GM21526 (cell line): ENCODE results near the gene PDE6A.
"Not testable (repeated sequence)": the region's sequence is repeated elsewhere in the genome, so short reads cannot be mapped to it uniquely, and the experiment has no call there.

Experiments
- ATAC-seq: cut with Tn5 transposase; IDR thresholded peaks from one replicate; pipeline ENCODE4 v1.9.1; 2021; ENCODE audit warnings: moderate library complexity; ENCODE audit not compliant: unreplicated experiment, low FRiP score

The PDE6A gene

GRCh38 chr5:149870232-149870631, 74.4 kb downstream of the PDE6A start:
- no peak for ATAC-seq

GRCh38 chr5:149869411-149869821, 75.2 kb downstream of the PDE6A start:
- ATAC-seq: no peak

DNA sequence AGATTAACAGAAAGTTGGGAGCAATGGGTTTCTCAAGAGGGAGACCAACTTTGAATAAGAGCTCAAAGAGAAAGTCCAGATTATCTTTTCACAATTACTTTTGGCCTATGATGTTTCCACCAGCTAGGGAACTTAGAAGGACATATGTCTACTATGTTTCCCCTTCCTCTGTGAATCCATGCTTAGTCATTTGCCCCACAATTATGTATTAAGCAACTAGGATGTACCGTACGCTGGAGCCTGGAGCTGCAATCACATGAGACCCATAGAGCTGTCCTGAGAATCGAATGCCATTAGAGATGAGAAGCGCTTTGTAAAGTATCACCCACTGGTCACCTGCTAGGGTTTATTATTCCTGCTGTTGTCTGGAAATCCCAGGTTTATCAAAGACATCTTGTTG, 78.8 kb downstream of the PDE6A start:
- ATAC-seq: no peak

- ATAC-seq: no peak
Measured at GRCh38 chr5:149863830-149864229, 80.8 kb downstream of the PDE6A start.

- no peak for ATAC-seq
Measured at GRCh38 chr5:149863176-149863575, 81.4 kb downstream of the PDE6A start.

DNA sequence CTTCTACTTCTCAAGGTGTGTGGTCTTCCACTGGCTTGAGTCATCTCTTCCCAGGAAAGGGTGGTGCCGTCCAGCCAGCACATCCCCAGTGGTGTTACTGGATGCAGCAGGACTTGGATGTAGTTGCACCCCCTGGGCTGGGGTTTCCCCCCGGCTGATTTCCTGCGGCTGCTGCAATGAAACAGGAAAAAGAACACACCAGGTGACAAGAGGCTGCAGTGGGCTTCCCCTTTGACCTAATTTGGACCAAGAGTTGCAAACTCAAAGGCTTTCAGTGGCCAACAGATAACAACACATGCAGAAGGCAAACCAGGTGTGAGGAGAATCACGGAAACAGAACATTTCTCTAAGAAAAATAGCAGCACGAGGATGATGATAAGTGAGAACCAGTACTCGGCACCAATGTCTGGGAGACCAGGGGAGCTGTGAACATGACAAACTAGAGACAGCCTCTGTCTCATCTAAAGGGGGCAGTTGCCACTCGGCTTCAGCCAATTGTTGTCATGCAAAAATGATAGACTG, 83.7 kb downstream of the PDE6A start:
- ATAC-seq: peak; percentile 67

GRCh38 chr5:149859746-149860145, 84.8 kb downstream of the PDE6A start:
- no peak for ATAC-seq

GRCh38 chr5:149858481-149858880, 86.1 kb downstream of the PDE6A start:
- not testable (repeated sequence) for ATAC-seq

DNA sequence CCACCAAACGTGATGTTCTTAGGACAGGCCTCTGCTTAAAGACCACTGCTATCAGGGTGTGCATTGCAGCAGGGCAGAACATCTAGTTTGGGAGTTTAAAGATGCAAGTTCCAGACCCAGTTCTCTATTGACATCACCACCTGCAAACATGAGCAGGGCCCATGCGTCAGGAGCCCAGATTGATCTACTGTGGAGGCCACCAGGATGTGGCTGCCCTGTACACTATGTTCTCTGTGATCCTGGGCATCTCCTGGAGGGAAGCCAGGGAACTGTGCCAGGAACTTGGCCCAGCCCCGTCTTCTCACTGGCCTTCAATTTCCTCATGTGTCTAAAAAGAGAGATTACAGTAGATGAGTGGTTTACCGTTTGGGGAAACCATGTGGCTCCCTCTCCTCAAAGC, 87.1 kb downstream of the PDE6A start:
- no peak for ATAC-seq

DNA sequence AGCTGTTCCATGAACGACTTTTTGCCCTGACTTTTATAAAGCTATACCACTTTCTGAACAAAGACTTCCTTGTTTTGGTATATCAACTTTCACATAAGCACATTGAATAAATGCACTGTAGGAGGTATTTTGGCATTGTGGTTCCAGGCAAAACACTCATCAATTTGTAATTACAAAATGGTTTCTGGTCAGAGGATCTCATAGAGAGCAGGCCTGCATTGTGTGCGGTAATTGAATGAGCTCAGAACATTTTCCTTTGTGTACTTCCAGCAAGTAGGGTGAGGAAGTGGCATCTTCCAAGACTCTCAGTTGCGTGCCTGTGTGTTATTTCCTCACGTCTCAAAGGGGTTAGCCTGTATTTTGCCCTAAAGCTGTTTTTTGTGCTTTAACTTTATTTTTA, 89.2 kb downstream of the PDE6A start:
- no peak for ATAC-seq

DNA sequence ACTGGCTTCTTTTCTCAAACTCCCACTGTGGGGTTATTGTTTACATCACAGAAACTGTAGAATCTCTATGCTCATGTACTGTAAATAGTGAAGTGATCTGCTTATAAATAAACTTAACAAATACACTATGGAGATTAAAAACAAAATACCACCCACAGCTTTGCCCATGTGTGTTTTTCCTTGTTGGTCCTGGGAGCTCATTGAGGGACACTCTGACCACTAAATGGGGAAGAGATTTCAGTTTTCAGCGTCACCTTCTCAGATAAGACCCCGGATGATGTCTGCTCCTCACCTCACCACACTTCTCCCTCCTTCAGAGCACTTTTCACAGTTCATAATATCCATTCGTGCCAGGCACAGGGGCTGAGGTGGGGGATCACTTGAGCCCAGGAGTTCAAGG, 89.7 kb downstream of the PDE6A start:
- no peak for ATAC-seq

DNA sequence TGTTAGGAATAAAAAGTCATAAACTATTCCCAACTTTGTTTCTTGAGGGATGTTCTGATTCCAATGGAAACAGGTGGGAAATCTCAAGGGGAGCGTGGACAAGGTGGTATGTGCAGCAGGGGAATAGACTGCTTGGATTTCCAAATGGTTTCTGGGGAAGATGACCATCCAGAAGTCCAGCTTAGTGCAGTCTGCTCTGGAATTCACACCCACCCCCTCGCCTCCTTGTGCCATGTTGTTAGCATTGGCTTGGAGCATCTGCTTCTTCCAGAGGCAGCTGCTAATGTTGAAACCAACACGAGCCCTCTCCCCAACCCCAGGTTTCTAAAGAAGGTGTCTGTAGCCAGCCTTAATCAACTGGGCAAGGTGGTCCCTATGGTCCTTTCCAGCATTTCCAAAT, 90.9 kb downstream of the PDE6A start:
- ATAC-seq: no peak

GRCh38 chr5:149853331-149853648, 91.3 kb downstream of the PDE6A start:
- no peak for ATAC-seq

- no peak for ATAC-seq
Measured at GRCh38 chr5:149852641-149853330, 91.8 kb downstream of the PDE6A start.

DNA sequence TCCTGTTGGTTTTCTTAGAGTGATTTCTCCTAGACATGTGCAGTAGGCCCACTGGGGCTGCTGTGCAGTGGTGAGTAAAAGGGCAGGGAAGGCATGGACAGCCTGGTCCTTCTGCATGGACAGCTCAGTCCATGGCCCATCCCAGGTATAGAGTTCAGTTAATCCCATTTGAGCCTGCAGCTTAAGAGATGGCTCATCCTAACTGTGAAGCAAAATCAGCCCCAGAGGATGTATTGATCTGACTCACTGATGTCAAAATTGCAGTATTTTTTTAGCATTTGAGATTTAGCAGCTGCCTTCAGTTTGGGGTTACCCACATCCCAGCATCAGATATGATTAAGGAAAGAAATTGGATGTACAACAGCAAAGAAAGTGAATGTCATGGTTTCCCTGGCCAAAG, 93.4 kb downstream of the PDE6A start:
- no peak for ATAC-seq

DNA sequence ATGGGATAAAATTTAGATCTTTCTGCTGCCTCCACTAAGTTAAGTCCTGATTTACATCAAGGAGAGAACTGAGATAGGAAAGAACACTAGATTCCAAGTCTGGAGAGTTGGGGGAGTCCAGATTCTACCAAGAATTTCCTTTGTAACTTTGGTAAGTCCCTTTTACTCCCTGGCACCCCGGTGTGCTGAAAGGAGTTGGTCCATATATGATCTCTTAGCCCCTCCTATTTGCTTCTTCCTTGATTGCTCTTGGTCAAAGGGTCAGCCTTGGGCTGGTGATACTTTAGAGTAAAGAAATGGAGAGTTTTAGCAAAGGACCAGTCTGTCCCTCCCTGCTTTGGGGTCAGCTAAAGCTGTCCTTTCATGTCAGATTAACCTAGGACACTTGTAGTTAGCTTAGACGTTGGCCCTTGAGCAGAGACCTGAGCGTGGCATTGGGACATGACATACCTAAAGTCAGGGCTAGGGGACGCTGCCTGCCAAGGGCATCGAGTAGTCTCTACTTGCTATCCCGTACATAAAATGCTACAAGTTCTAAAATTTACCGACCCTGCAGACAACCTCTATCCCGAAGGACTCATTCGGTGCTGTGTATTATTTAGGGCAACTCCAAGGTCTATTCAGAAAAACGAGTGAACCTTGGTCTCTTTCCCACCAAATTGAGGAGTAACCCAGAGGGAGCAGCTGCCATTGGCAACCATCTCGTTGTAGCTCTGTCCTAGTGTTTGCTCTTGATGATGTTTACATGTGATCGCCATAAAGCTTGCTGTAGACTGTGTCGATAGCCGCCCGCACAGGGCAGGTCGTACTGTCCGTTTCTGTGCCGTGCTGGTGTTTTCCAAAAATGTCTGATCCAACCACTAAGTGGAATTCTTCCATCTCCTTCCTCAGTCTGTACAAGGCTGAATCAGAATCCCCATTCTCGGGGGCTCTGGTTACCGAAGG, 94.4 kb downstream of the PDE6A start:
- ATAC-seq: no peak

- ATAC-seq: no peak
Measured at GRCh38 chr5:149849280-149849965, 95.2 kb downstream of the PDE6A start.

GRCh38 chr5:149847611-149848010, 97.0 kb downstream of the PDE6A start:
- ATAC-seq: no peak

GRCh38 chr5:149846021-149846420, 98.6 kb downstream of the PDE6A start:
- ATAC-seq: no peak

DNA sequence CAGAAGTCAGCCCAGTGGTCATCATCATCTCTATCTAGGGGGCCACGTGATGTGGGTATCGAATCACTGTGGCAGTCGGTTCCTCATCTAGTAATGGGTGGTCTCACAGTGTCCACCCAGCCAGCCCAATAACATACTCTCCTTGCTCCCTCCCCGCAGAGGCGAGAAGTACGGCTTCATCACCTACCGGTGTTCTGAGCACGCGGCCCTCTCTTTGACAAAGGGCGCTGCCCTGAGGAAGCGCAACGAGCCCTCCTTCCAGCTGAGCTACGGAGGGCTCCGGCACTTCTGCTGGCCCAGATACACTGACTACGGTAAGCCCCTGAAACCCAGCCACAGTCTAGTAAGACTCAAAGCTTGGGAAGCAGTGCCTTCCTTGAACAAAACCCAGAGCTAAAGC, 99.0 kb downstream of the PDE6A start:
- no peak for ATAC-seq
